Karpas-422 (cell line): ENCODE results near the gene DTNB. TPM values are rescaled to one million over a fixed set of nuclear protein-coding genes. Genes with fewer than 3 reads are reported as not detected.

ENCODE experiments used
- DNase-seq: peaks from one replicate; pipeline ENCODE4 v3.0.0-alpha.2; 2015
- H2AFZ ChIP-seq: fragments of 200-600 bp; sonication (generic); 2 replicates; pipeline ENCODE4 v1.6.1; 2014; ENCODE audit warnings: antibody characterized with exemption, low read length, mixed read lengths
- H3K27ac ChIP-seq: fragments of 200-600 bp; sonication (generic); 2 replicates; pipeline ENCODE4 v1.5.1; 2014; ENCODE audit warnings: mild to moderate bottlenecking, low read length, moderate library complexity
- H3K27me3 ChIP-seq: fragments of 200-600 bp; sonication (generic); 2 replicates; pipeline ENCODE4 v1.6.1; 2014; ENCODE audit warnings: low read length, mixed read lengths
- H3K36me3 ChIP-seq: fragments of 200-600 bp; sonication (generic); 2 replicates; pipeline ENCODE4 v1.6.1; 2014; ENCODE audit warnings: low read length, mixed read lengths; ENCODE audit not compliant: insufficient read depth
- H3K4me1 ChIP-seq: fragments of 200-600 bp; sonication (generic); 2 replicates; pipeline ENCODE4 v1.6.1; 2014; ENCODE audit warnings: mild to moderate bottlenecking, low read length, mixed read lengths
- H3K4me2 ChIP-seq: fragments of 200-600 bp; sonication (generic); 2 replicates; pipeline ENCODE4 v1.6.1; 2014; ENCODE audit warnings: low read length, low read depth, mild to moderate bottlenecking; ENCODE audit not compliant: poor library complexity, severe bottlenecking
- H3K4me3 ChIP-seq: fragments of 200-600 bp; sonication (generic); 2 replicates; pipeline ENCODE4 v1.5.1; 2014; ENCODE audit warnings: mild to moderate bottlenecking, antibody characterized with exemption, low read length, mixed read lengths
- H3K79me2 ChIP-seq: fragments of 200-600 bp; sonication (generic); 2 replicates; pipeline ENCODE4 v1.6.1; 2014; ENCODE audit warnings: mild to moderate bottlenecking, low read length, mixed read lengths
- H3K9ac ChIP-seq: fragments of 200-600 bp; sonication (generic); 2 replicates; pipeline ENCODE4 v1.6.0; 2014; ENCODE audit warnings: low read length
- H3K9me2 ChIP-seq: fragments of 200-600 bp; sonication (generic), shearing (Covaris generic); replicated peaks from 2 replicates; pipeline ENCODE4 v1.6.0; 2014; ENCODE audit warnings: mild to moderate bottlenecking, low read length, moderate library complexity; ENCODE audit not compliant: insufficient read depth
- H3K9me3 ChIP-seq: fragments of 300-700, 200-600 bp; sonication (generic); 2 replicates; pipeline ENCODE4 v1.6.1; 2014; ENCODE audit warnings: low read length, mixed read lengths
- H4K20me1 ChIP-seq: fragments of 200-600 bp; sonication (generic); 2 replicates; pipeline ENCODE4 v1.6.1; 2014; ENCODE audit warnings: mild to moderate bottlenecking, antibody characterized with exemption, low read length, low read depth; ENCODE audit not compliant: insufficient read depth
- total RNA-seq: library from RNA; depleted of rRNA; stranded (reverse); fragments of >200 nt; shearing (Covaris generic); gene quantifications from 2 replicates; pipeline ENCODE4 v1.2.3, GENCODE V29; 2014; ENCODE audit warnings: low replicate concordance

Gene DTNB
- total RNA-seq, 1 experiment from 2014 or later, result 9.1 TPM

DNA sequence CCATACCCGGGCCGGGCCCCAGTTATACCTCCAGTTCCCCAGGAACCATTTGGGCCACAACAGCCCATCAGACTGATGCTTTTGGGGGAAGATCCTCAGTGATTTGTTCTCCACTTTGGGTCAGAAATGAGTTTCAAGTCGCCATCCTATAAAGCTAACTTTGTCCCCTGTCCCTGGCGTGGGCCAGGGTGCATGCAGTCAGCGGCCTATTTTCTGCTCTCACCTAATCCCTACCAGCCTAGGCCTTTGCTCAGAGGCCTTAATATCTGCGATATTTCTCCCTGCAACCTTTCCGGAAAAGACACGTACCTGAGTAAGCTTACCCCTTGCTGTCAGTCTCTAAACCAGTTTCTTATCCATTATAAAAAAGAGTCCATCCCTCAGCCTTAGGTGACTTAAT is 338.9 kb downstream of the DTNB start:
- H3K9me2 ChIP-seq, result no peaks in the 10 kb centered on the region
- no peaks in the 10 kb centered on the region for H3K27me3 ChIP-seq
- H3K4me3 ChIP-seq, result no peak overlapping the region
- no peaks in the 10 kb centered on the region for H3K79me2 ChIP-seq
- peaks cover 14% of the 10 kb centered on the region; the same call in 1 of the 2 replicates for H4K20me1 ChIP-seq
- no peaks in the 10 kb centered on the region for H3K9me3 ChIP-seq
- H3K4me1 ChIP-seq, result peaks cover 14% of the 10 kb centered on the region
- DNase-seq, result no peak
- H2AFZ ChIP-seq, result no peak overlapping the region
- peak overlapping the region; percentile 4 for H3K4me2 ChIP-seq
- no peaks in the 10 kb centered on the region for H3K36me3 ChIP-seq
- no peak overlapping the region for H3K9ac ChIP-seq
- no peak overlapping the region for H3K27ac ChIP-seq

DNA sequence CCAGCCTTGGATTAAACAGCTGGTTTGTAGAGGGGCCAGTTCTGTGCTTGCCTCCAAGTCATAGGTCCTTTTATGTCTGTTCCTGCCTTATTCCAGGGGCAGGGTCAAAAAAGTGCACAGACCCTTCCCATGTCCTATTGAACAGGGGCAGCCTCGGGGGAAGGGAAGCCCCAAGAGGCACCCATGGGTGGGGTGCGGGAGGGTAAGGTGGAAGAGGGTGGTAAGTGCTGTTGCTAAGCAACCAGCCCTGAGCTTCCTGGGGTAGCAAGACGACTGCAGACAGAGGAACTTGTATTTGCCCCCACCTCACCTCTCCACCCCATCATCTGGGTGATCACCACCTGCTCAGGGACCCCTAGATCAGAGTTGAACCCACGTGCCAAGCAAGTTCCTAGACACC is 339.4 kb downstream of the DTNB start:
- Histone ChIP-seq H3K4me2 (peak overlapping the region; percentile 4), H4K20me1 (peaks cover 14% of the 10 kb centered on the region; the same call in 1 of the 2 replicates), H3K9me3 (no peaks in the 10 kb centered on the region), H3K36me3 (no peaks in the 10 kb centered on the region), H3K9me2 (no peaks in the 10 kb centered on the region), H3K79me2 (no peaks in the 10 kb centered on the region), H2AFZ (no peak overlapping the region), H3K27me3 (no peaks in the 10 kb centered on the region), H3K4me1 (peaks cover 14% of the 10 kb centered on the region), H3K9ac (no peak overlapping the region), H3K4me3 (no peak overlapping the region), H3K27ac (no peak overlapping the region)
- no peak for DNase-seq

GRCh38 chr2:25332571-25332970 is 340.8 kb downstream of the DTNB start:
- H3K79me2 ChIP-seq, result no peaks in the 10 kb centered on the region
- H3K27me3 ChIP-seq, result no peaks in the 10 kb centered on the region
- H3K9me3 ChIP-seq, result no peaks in the 10 kb centered on the region; the same call in 1 of the 2 replicates
- no peak overlapping the region for H3K27ac ChIP-seq
- H3K4me2 ChIP-seq, result no peak overlapping the region
- no peak overlapping the region for H3K9ac ChIP-seq
- H2AFZ ChIP-seq, result no peak overlapping the region
- no peaks in the 10 kb centered on the region for H3K36me3 ChIP-seq
- DNase-seq, result no peak
- H3K4me3 ChIP-seq, result no peak overlapping the region
- peaks cover 14% of the 10 kb centered on the region for H3K4me1 ChIP-seq
- peaks cover 11% of the 10 kb centered on the region; the same call in 1 of the 2 replicates for H4K20me1 ChIP-seq
- no peaks in the 10 kb centered on the region for H3K9me2 ChIP-seq

DNA sequence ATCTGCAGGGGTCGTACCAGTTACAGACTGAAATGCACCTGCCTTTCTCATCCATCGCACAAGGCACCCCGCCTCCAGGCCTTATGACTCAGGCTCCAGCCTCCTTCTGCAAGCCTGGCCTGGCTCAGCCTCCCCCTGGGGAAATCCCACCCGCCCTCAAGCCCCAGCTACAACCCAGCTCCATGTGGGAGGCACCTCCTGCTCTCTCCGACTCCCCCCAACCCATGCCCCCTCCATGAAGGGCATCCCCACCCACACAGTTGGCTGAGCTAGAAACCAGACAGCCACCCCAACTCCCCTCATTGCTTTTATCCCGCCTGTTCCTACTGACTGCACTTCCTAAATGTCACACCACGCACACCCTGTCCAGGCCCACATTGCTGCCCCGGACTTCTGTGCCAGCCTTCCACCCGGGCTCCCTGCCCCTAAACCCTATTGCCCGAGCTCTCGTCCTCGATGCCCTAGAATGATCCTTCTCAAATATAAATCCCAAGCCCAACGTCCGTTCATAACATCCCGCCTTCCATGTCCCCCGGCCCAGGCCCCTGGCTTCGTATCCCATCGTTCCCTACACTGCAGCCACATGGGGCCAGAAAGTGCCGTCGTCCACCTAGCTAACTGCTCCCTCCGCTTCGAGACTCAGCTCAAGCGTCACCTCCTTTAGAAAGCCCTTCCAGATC is 341.6 kb downstream of the DTNB start:
- H3K9me3 ChIP-seq, result peaks cover 7% of the 10 kb centered on the region
- H3K79me2 ChIP-seq, result no peaks in the 10 kb centered on the region
- H2AFZ ChIP-seq, result no peak overlapping the region
- H3K27me3 ChIP-seq, result no peaks in the 10 kb centered on the region
- DNase-seq, result no peak
- H3K9me2 ChIP-seq, result no peaks in the 10 kb centered on the region
- 0 out of 2 replicates have a peak, but pooled peaks cover 9% of the 10 kb centered on the region for H4K20me1 ChIP-seq
- no peak overlapping the region for H3K4me2 ChIP-seq
- no peaks in the 10 kb centered on the region for H3K36me3 ChIP-seq
- no peak overlapping the region for H3K27ac ChIP-seq
- no peak overlapping the region for H3K4me3 ChIP-seq
- H3K4me1 ChIP-seq, result peaks cover 14% of the 10 kb centered on the region
- no peak overlapping the region for H3K9ac ChIP-seq

GRCh38 chr2:25330937-25331336 is 342.4 kb downstream of the DTNB start:
- DNase-seq, result no peak
- H2AFZ ChIP-seq, result no peak overlapping the region
- H3K9me2 ChIP-seq, result no peaks in the 10 kb centered on the region
- H3K36me3 ChIP-seq, result no peaks in the 10 kb centered on the region
- H4K20me1 ChIP-seq, result 0 out of 2 replicates have a peak, but pooled peaks cover 6% of the 10 kb centered on the region
- no peak overlapping the region for H3K27ac ChIP-seq
- no peak overlapping the region for H3K4me3 ChIP-seq
- peaks cover 14% of the 10 kb centered on the region for H3K4me1 ChIP-seq
- peaks cover 15% of the 10 kb centered on the region for H3K9me3 ChIP-seq
- no peak overlapping the region for H3K9ac ChIP-seq
- H3K4me2 ChIP-seq, result no peak overlapping the region
- no peaks in the 10 kb centered on the region for H3K27me3 ChIP-seq
- no peaks in the 10 kb centered on the region for H3K79me2 ChIP-seq

GRCh38 chr2:25330273-25330672 is 343.1 kb downstream of the DTNB start:
- peaks cover 14% of the 10 kb centered on the region for H3K4me1 ChIP-seq
- H3K27me3 ChIP-seq, result no peaks in the 10 kb centered on the region
- H3K9me2 ChIP-seq, result no peaks in the 10 kb centered on the region
- no peak overlapping the region for H3K27ac ChIP-seq
- H2AFZ ChIP-seq, result no peak overlapping the region
- H3K9me3 ChIP-seq, result peaks cover 15% of the 10 kb centered on the region
- H3K36me3 ChIP-seq, result no peaks in the 10 kb centered on the region
- H4K20me1 ChIP-seq, result 0 out of 2 replicates have a peak, but pooled peaks cover 6% of the 10 kb centered on the region
- H3K4me3 ChIP-seq, result no peak overlapping the region
- no peaks in the 10 kb centered on the region for H3K79me2 ChIP-seq
- no peak overlapping the region for H3K9ac ChIP-seq
- DNase-seq, result no peak
- H3K4me2 ChIP-seq, result no peak overlapping the region

DNA sequence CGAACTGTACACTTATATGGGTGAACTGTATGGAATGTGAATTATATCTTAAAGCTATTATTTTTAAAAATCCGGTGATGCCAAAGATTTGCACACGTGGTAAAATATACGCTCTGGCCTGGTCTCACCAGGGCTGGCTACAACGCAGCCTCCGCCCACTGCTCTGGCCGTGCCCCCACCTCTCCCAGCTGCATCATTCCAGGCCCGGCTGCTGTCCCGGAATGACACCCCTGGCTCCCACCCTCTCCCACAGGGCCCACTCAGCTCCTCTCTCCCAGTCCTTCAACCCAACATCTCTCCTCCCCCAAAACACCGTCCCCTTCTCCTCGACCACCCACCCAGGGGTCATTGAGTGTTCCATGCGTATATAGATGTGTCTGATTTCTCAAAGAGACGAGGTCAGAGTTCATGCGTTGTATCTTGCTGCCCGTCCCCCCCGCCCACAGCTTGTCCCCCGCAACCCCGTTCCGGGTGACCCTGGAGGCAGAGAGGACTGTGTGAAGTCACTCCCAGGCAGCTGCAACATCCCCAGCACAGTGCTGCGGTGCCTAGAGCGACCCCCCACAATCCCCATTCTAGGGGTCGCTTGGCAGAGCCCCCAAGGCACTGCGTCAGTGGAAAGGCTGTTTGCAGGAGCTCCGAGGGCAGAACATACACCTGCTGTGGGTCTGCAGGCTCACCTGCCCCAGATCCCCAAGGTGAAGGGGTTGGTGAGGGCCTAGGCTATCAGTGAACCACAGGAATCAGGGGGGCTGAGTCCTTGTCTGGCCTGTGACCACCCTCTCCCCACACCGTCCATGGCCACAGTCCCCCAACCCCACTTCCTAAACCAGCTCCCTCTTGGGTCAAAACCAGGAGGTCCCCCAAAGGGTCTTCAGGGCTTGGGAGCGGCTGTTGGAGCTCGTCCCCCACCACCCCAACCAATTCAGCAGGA is 345.0 kb downstream of the DTNB start:
- no peak overlapping the region for H3K27ac ChIP-seq

More for the DNA sequence above, 345.0 kb downstream of the DTNB start:
- Histone ChIP-seq H3K4me3 (no peak overlapping the region), H3K9me3 (peaks cover 15% of the 10 kb centered on the region), H4K20me1 (no peaks in the 10 kb centered on the region), H2AFZ (no peak overlapping the region), H3K36me3 (no peaks in the 10 kb centered on the region), H3K27me3 (no peaks in the 10 kb centered on the region), H3K4me2 (no peak overlapping the region), H3K9ac (no peak overlapping the region), H3K4me1 (peaks cover under 1% of the 10 kb centered on the region; the same call in 1 of the 2 replicates), H3K9me2 (no peaks in the 10 kb centered on the region), H3K79me2 (no peaks in the 10 kb centered on the region)
- DNase-seq, result no peak
